CD4-positive, alpha-beta memory T cell (primary cell): ENCODE data around the gene SBDS. TPM values are rescaled to one million over a fixed set of nuclear protein-coding genes. Genes with fewer than 3 reads are reported as not detected.
A peak's percentile ranks its signal among the peaks of the same experiment; 100 is the strongest.
"Not testable (repeated sequence)": the region's sequence is repeated elsewhere in the genome, so short reads cannot be mapped to it uniquely, and the experiment has no call there.

Experiments
- CTCF ChIA-PET: fragments of 350-600 bp; sonication (Branson Sonifier 250); formaldehyde crosslinking; loops from one replicate; lab custom pipeline; 2021; ENCODE audit warnings: inconsistent platforms; ENCODE audit not compliant: partially characterized antibody; lab: Charles Lee
- POLR2A ChIA-PET: fragments of 350-600 bp; sonication (Branson Sonifier 250); formaldehyde crosslinking; loops from one replicate; lab custom pipeline; 2021; ENCODE audit not compliant: partially characterized antibody; lab: Charles Lee
- DNase-seq, 5 donors: peaks; one replicate each; pipeline versions ENCODE4 v3.0.0 to v3.0.0-alpha.2; 2020 to 2022; ENCODE audit warnings: mixed read lengths in 1 of 5
- H3K27ac ChIP-seq: one replicate; pipeline ENCODE4 v1.7.0; 2013; ENCODE audit warnings: low read depth, low read length
- H3K27me3 ChIP-seq: 2 replicates; pipeline ENCODE4 v1.7.0; 2013; ENCODE audit warnings: mild to moderate bottlenecking, low read length, moderate library complexity; ENCODE audit not compliant: insufficient read depth
- H3K36me3 ChIP-seq: 2 replicates; pipeline ENCODE4 v1.7.0; 2013; ENCODE audit warnings: mild to moderate bottlenecking, low read length, moderate library complexity; ENCODE audit not compliant: insufficient read depth
- H3K4me1 ChIP-seq: 2 replicates; pipeline ENCODE4 v1.7.0; 2013; ENCODE audit warnings: mild to moderate bottlenecking, low read length, moderate library complexity; ENCODE audit not compliant: insufficient read depth
- H3K4me3 ChIP-seq, 2 donors: one replicate each; pipeline ENCODE4 v1.7.0; 2013; ENCODE audit warnings: low read length in 2 of 2, mild to moderate bottlenecking in 1 of 2
- H3K9me3 ChIP-seq, 2 donors: one replicate each; pipeline ENCODE4 v1.7.0; 2013; ENCODE audit warnings: low read length in 2 of 2, control low read depth in 1 of 2; ENCODE audit not compliant: control insufficient read depth in 1 of 2
- H3K27ac Mint-ChIP-seq, 7 donors: one replicate each; pipeline ENCODE4 v1.8.0; 2020 to 2021; ENCODE audit warnings: mixed read lengths in 7 of 7, mild to moderate bottlenecking in 6 of 7, inconsistent platforms in 3 of 7, moderate library complexity in 3 of 7
- H3K27me3 Mint-ChIP-seq, 2 donors: one replicate each; pipeline ENCODE4 v1.8.0; 2020 to 2021; ENCODE audit warnings: mixed read lengths in 2 of 2
- H3K36me3 Mint-ChIP-seq, 2 donors: one replicate each; pipeline ENCODE4 v1.8.0; 2020 to 2021; ENCODE audit warnings: mixed read lengths in 2 of 2, inconsistent platforms in 1 of 2, mild to moderate bottlenecking in 1 of 2
- H3K4me1 Mint-ChIP-seq, 4 donors: one replicate each; pipeline ENCODE4 v1.8.0; 2020 to 2021; ENCODE audit warnings: mixed read lengths in 4 of 4, mild to moderate bottlenecking in 1 of 4
- H3K4me3 Mint-ChIP-seq, 8 donors: one replicate each; pipeline ENCODE4 v1.8.0; 2020 to 2021; ENCODE audit warnings: mixed read lengths in 8 of 8, mild to moderate bottlenecking in 7 of 8, moderate library complexity in 6 of 8, inconsistent platforms in 3 of 8
- H3K9me3 Mint-ChIP-seq, 8 donors: one replicate each; pipeline ENCODE4 v1.8.0; 2020 to 2021; ENCODE audit warnings: mixed read lengths in 8 of 8, mild to moderate bottlenecking in 5 of 8, inconsistent platforms in 3 of 8, moderate library complexity in 1 of 8
- intact Hi-C: fragments of 100-400 bp; cut with micrococcal nuclease; formaldehyde crosslinking; loops from one replicate; pipeline ENCODE4 v1.15.1; 2023
- polyA plus RNA-seq, 2 donors: library from polyadenylated mRNA; unstranded; fragments of 300-500 nt; fragmentation: Illumina TruSeq; gene quantifications; one replicate each; pipeline ENCODE4 v1.2.3, GENCODE V29; 2021
- total RNA-seq, 2 experiments: library from RNA; stranded (reverse); gene quantifications; one replicate each; pipeline ENCODE4 v1.2.3, GENCODE V29; 2021

Gene SBDS
- total and polyA plus RNA-seq, 4 experiments from 2014 or later: 69.7 to 127 (median 78.1) TPM

- H3K4me1 ChIP-seq, H3K36me3 ChIP-seq, H3K27ac ChIP-seq, H3K27ac Mint-ChIP-seq, H3K27me3 Mint-ChIP-seq, H3K4me3 ChIP-seq, H3K27me3 ChIP-seq, H3K9me3 Mint-ChIP-seq, intact Hi-C loops, DNase-seq, POLR2A ChIA-PET, H3K4me1 Mint-ChIP-seq, H3K9me3 ChIP-seq, H3K4me3 Mint-ChIP-seq: not testable (repeated sequence)
- H3K36me3 Mint-ChIP-seq: peaks cover 44% of the 10 kb centered on the region in 2 donors
- CTCF ChIA-PET: interaction anchor here (1.4 kb wide), 1 partner anchor 10 kb away, joined by 3 read pairs; no protein-coding TSS in a partner anchor
These were observed 36.3 kb upstream of the SBDS start for GRCh38 chr7:67031685-67032084.

GRCh38 chr7:67025459-67025858 is 30.1 kb upstream of the SBDS start:
- DNase-seq: not testable (repeated sequence)

GRCh38 chr7:67022511-67022910 is 27.1 kb upstream of the SBDS start:
- Histone ChIP-seq H3K4me3 (no peak overlapping the region), H3K4me1 (no peaks in the 10 kb centered on the region), H3K27me3 (no peaks in the 10 kb centered on the region), H3K27ac (no peak overlapping the region), H3K9me3 (no peaks in the 10 kb centered on the region), H3K36me3 (peaks cover 13% of the 10 kb centered on the region)
- H3K36me3 Mint-ChIP-seq: peaks cover 51 to 63% of the 10 kb centered on the region in 2 donors
- no peaks in the 10 kb centered on the region for H3K27me3 Mint-ChIP-seq
- peaks cover 0 to 14% (median 4%) of the 10 kb centered on the region in 4 donors for H3K4me1 Mint-ChIP-seq
- ChIA-PET POLR2A (no interaction called here), CTCF (no interaction called here)
- no peaks in the 10 kb centered on the region for H3K9me3 Mint-ChIP-seq
- intact Hi-C loops: no loop called here
- H3K27ac Mint-ChIP-seq: peak overlapping the region in 2 of 7 donors; percentile 63 to 71
- no peak overlapping the region for H3K4me3 Mint-ChIP-seq
- DNase-seq: no peak

More at GRCh38 chr7:67025459-67025858, 30.1 kb upstream of the SBDS start:
- H3K4me3 Mint-ChIP-seq, H3K27ac ChIP-seq, H3K9me3 ChIP-seq, H3K27me3 Mint-ChIP-seq, H3K4me3 ChIP-seq, H3K4me1 ChIP-seq, intact Hi-C loops, H3K9me3 Mint-ChIP-seq, POLR2A ChIA-PET, H3K27me3 ChIP-seq: not testable (repeated sequence)
- Mint-ChIP-seq H3K27ac (peak overlapping the region in 1 of 7 donors; percentile 79), H3K36me3 (peaks cover 49 to 56% of the 10 kb centered on the region in 2 donors), H3K4me1 (peaks cover 0 to 11% (median 1%) of the 10 kb centered on the region in 4 donors)
- CTCF ChIA-PET: interaction anchor here (1.2 kb wide), 1 partner anchor 15 kb away, joined by 4 read pairs; no protein-coding TSS in a partner anchor
- H3K36me3 ChIP-seq: peaks cover 14% of the 10 kb centered on the region

DNA sequence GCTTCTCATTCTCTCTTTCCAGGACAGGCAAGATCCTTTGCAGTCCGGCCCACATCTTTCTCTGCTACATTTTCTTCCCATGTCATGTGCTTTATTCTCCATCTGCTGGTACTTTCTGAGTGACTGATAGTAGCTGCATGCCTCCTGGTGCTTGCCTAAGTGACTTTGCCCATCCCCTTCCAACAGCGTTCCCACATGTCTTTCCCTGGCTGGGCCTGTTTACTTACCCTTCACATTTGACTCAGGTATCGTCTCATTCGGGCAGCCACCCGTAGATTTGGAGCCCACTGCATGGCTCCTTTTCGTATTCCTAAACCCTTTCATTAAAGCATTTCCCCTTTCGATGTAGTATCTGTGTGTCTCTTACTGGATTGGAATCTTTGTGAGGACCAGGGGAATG is 25.9 kb upstream of the SBDS start:
- no peaks in the 10 kb centered on the region for H3K9me3 Mint-ChIP-seq
- POLR2A ChIA-PET: no interaction called here
- H3K4me3 Mint-ChIP-seq: no peak overlapping the region
- H3K4me1 ChIP-seq: no peaks in the 10 kb centered on the region
- no peaks in the 10 kb centered on the region for H3K27me3 Mint-ChIP-seq
- H3K27ac ChIP-seq: no peak overlapping the region
- CTCF ChIA-PET: no interaction called here
- no peaks in the 10 kb centered on the region for H3K27me3 ChIP-seq
- H3K4me3 ChIP-seq: no peak overlapping the region
- no peak for DNase-seq
- peaks cover 53 to 66% of the 10 kb centered on the region in 2 donors for H3K36me3 Mint-ChIP-seq
- H3K36me3 ChIP-seq: peaks cover 13% of the 10 kb centered on the region
- H3K9me3 ChIP-seq: no peaks in the 10 kb centered on the region
- H3K27ac Mint-ChIP-seq: peak overlapping the region in 1 of 7 donors; percentile 24
- intact Hi-C loops: no loop called here
- H3K4me1 Mint-ChIP-seq: peaks cover 0 to 14% (median 4%) of the 10 kb centered on the region in 4 donors

DNA sequence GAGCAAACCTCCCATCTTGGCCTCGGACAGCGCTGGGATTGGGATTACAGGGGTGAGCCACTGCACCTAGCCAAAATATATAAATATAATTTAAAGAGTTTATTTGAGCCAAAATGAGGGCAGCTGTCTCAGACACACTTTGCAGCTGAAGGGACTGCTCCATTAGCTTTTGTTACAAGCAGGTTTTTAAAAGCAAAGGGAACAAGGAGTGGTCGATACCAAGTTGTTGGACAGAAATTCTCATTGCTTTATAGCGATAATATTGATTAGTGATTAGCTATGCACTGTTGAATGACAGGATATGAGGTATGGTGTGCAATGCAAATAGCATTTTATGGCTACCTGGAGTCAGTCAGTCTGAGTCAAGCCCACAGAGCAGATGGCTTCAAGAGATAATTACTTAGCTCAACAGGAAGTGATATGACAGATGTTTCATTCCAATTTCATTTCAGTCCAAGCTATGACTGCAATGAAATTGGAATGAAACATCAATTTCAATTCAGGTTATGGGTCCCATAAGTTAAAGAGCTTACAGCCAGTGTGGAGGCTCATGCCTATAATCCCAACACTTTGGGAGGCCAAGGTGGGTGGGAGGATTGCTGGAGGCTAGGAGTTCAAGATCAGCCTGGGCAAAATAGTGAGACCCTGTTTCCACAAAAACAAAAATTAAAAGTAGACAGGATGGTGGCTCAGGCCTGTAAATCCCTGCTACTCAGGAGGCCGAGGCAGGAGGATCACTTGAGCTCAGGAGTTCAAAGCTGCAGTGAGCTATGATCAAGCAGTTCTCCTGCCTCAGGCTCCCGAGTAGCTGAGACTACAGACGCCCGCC is 24.4 kb upstream of the SBDS start:
- Histone ChIP-seq H3K4me3 (no peak overlapping the region), H3K9me3 (no peaks in the 10 kb centered on the region), H3K4me1 (no peaks in the 10 kb centered on the region), H3K27me3 (no peaks in the 10 kb centered on the region), H3K27ac (no peak overlapping the region), H3K36me3 (peaks cover 13% of the 10 kb centered on the region)
- no peak overlapping the region for H3K27ac Mint-ChIP-seq
- H3K4me1 Mint-ChIP-seq: peaks cover 0 to 14% (median 4%) of the 10 kb centered on the region in 4 donors
- no peaks in the 10 kb centered on the region for H3K27me3 Mint-ChIP-seq
- no peak for DNase-seq
- no peak overlapping the region for H3K4me3 Mint-ChIP-seq
- peaks cover 57 to 63% of the 10 kb centered on the region in 2 donors for H3K36me3 Mint-ChIP-seq
- H3K9me3 Mint-ChIP-seq: no peaks in the 10 kb centered on the region
- CTCF ChIA-PET: interaction anchor here (0.9 to 1.4 kb wide), 2 partner anchors 20 to 21 kb away, joined by 3 to 4 read pairs; no protein-coding TSS in a partner anchor
- intact Hi-C loops: no loop called here
- POLR2A ChIA-PET: no interaction called here

- no peak overlapping the region for H3K4me3 Mint-ChIP-seq
- no peak overlapping the region for H3K4me3 ChIP-seq
- H3K36me3 Mint-ChIP-seq: peaks cover 59 to 65% of the 10 kb centered on the region in 2 donors
- ChIA-PET CTCF (interaction anchor here (0.9 kb wide), 1 partner anchor 22 kb away, joined by 3 read pairs; no protein-coding TSS in a partner anchor), POLR2A (no interaction called here)
- H3K4me1 ChIP-seq: no peaks in the 10 kb centered on the region
- H3K27ac Mint-ChIP-seq: peak overlapping the region in 4 of 7 donors; percentile 7 to 57 (median 36)
- no peak for DNase-seq
- H3K27me3 Mint-ChIP-seq: no peaks in the 10 kb centered on the region
- H3K9me3 ChIP-seq: no peaks in the 10 kb centered on the region
- no peaks in the 10 kb centered on the region for H3K27me3 ChIP-seq
- intact Hi-C loops: no loop called here
- H3K4me1 Mint-ChIP-seq: peaks cover 0 to 11% (median 4%) of the 10 kb centered on the region in 4 donors
- H3K36me3 ChIP-seq: peaks cover 13% of the 10 kb centered on the region
- no peak overlapping the region for H3K27ac ChIP-seq
- H3K9me3 Mint-ChIP-seq: no peaks in the 10 kb centered on the region
These were observed 23.6 kb upstream of the SBDS start for GRCh38 chr7:67018940-67019339.

DNA sequence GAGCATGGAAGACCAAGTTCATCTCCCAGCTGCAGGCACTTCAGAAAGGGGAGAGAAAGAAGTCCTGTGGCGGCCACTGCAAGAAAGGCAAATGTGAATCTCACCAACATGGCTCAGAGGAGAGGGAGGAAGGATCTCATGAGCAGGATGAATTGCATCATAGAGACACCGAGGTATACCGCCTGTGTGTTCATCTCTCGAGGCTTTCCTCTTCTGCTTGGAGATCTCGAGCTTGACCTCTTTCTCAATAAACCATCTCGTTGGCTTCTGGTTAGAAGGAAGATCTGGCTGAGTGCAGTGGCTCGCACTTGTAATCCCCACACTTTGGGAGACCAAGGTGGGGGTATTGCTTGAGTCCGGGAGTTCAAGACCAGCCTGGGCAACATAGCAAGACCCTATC is 22.6 kb upstream of the SBDS start:
- H3K4me3 Mint-ChIP-seq, CTCF ChIA-PET: not testable (repeated sequence)
- peaks cover 59 to 68% of the 10 kb centered on the region in 2 donors for H3K36me3 Mint-ChIP-seq

More for the DNA sequence above, 22.6 kb upstream of the SBDS start:
- H3K9me3 ChIP-seq, H3K27ac Mint-ChIP-seq, intact Hi-C loops, H3K27me3 ChIP-seq, H3K27me3 Mint-ChIP-seq, POLR2A ChIA-PET, H3K9me3 Mint-ChIP-seq, DNase-seq, H3K27ac ChIP-seq, H3K4me3 ChIP-seq, H3K4me1 ChIP-seq: not testable (repeated sequence)
- H3K36me3 ChIP-seq: peaks cover 13% of the 10 kb centered on the region
- H3K4me1 Mint-ChIP-seq: peaks cover 0 to 11% (median 4%) of the 10 kb centered on the region in 4 donors
